A549 (cell line): ENCODE measurements around the gene MED12L. TPM values are rescaled to one million over a fixed set of nuclear protein-coding genes. Genes with fewer than 3 reads are reported as not detected.

Experiments used
- ATAC-seq, 2 experiments: fragments of 200-7000 bp in 1 of 2; fragments of >200 bp in 1 of 2; cut with Nextera tagmentation in 1 of 2; cut with Tn5 transposase in 1 of 2; 3 replicates each; pipeline versions ENCODE4 v1.8.0 to v1.9.1; 2018 to 2020; ENCODE audit warnings: mild to moderate bottlenecking in 1 of 2, moderate library complexity in 1 of 2
- CTCF ChIA-PET: fragments of 300-600 bp; sonication (Branson Sonifier 250); formaldehyde crosslinking; extraction: SDS; loops from one replicate; lab custom pipeline; 2021; ENCODE audit warnings: antibody characterized with exemption, inconsistent platforms; lab: Yijun Ruan, JAX
- POLR2A ChIA-PET: fragments of 350-600 bp; formaldehyde crosslinking; extraction: SDS; loops from one replicate; lab custom pipeline; 2021; ENCODE audit warnings: antibody characterized with exemption, inconsistent platforms; lab: Yijun Ruan, JAX
- DNase-seq, 2 experiments: peaks; one replicate each; pipeline versions ENCODE4 v3.0.0 to v3.0.0-alpha.2; 2011 to 2016; ENCODE audit warnings: low read depth in 1 of 2, low spot score in 1 of 2
- FAIRE-seq: peaks from 2 replicates; lab custom pipeline; 2011; peaks lifted over from hg19 to GRCh38; lab: Jason Lieb, UNC
- H3K27ac ChIP-seq, 2 experiments: fragments of >200 bp; sonication (Bioruptor Twin); formaldehyde crosslinking; 3 replicates each; pipeline ENCODE4 v1.5.1; 2016 to 2017
- H3K4me1 ChIP-seq: fragments of >200 bp; sonication (Bioruptor Twin); formaldehyde crosslinking; 3 replicates; pipeline ENCODE4 v1.6.1; 2016
- H3K4me2 ChIP-seq: fragments of >200 bp; sonication (Bioruptor Twin); formaldehyde crosslinking; 3 replicates; pipeline ENCODE4 v1.6.1; 2016
- H3K4me3 ChIP-seq: fragments of >200 bp; sonication (Bioruptor Twin); formaldehyde crosslinking; 3 replicates; pipeline ENCODE4 v1.5.1; 2016
- H3K9me3 ChIP-seq: fragments of >200 bp; sonication (Bioruptor Twin); formaldehyde crosslinking; 3 replicates; pipeline ENCODE4 v1.6.1; 2016
- ATOH8 ChIP-seq: fragments of 250-450 bp; sonication (Bioruptor Pico); IDR thresholded peaks from 2 replicates; pipeline ENCODE4 v1.5.0; 2020; ENCODE audit warnings: low read depth, mild to moderate bottlenecking, moderate library complexity
- CBX8 ChIP-seq: fragments of 200-600 bp; sonication (generic); IDR thresholded peaks from 2 replicates; pipeline ENCODE4 v1.6.1; 2016
- CTCF ChIP-seq: fragments of >200 bp; sonication (Bioruptor Twin); formaldehyde crosslinking; IDR thresholded peaks from 3 replicates; pipeline ENCODE4 v1.5.1; 2016
- EP300 ChIP-seq, 2 experiments: fragments of >200 bp; sonication (Bioruptor Twin); formaldehyde crosslinking; IDR thresholded peaks; 2 replicates in 1 of 2; 3 replicates in 1 of 2; pipeline ENCODE4 v1.6.1; 2016 to 2017
- ESRRA ChIP-seq: fragments of 150-350 bp; IDR thresholded peaks from 2 replicates; pipeline ENCODE4 v1.6.1; 2014; ENCODE audit warnings: mild to moderate bottlenecking, low read length, borderline replicate concordance
- FOXS1 ChIP-seq: fragments of 250-450 bp; sonication (Bioruptor Pico); IDR thresholded peaks from 2 replicates; pipeline ENCODE4 v1.5.0; 2020; ENCODE audit warnings: mild to moderate bottlenecking, moderate library complexity
- GATA3 ChIP-seq: IDR thresholded peaks from 2 replicates; pipeline ENCODE4 v1.6.1; 2012; ENCODE audit warnings: borderline replicate concordance
- HDAC2 ChIP-seq: fragments of 200-600 bp; sonication (generic); IDR thresholded peaks from 2 replicates; pipeline ENCODE4 v1.6.1; 2016
- HES2 ChIP-seq: fragments of >200 bp; sonication (Bioruptor Twin); formaldehyde crosslinking; IDR thresholded peaks from 2 replicates; pipeline ENCODE4 v1.6.1; 2016
- HOXB13 ChIP-seq: fragments of 250-450 bp; sonication (Bioruptor Pico); IDR thresholded peaks from 2 replicates; pipeline ENCODE4 v1.5.0; 2020; ENCODE audit warnings: low read depth, mild to moderate bottlenecking, moderate library complexity
- JUNB ChIP-seq: fragments of >200 bp; sonication (Bioruptor Twin); formaldehyde crosslinking; IDR thresholded peaks from 2 replicates; pipeline ENCODE4 v1.6.1; 2016
- KDM1A ChIP-seq: fragments of 200-600 bp; sonication (generic); IDR thresholded peaks from 2 replicates; pipeline ENCODE4 v1.6.1; 2016; ENCODE audit warnings: low read depth, mild to moderate bottlenecking
- KDM5A ChIP-seq: fragments of 200-600 bp; sonication (generic); IDR thresholded peaks from 2 replicates; pipeline ENCODE4 v1.6.1; 2016; ENCODE audit warnings: antibody characterized with exemption, mild to moderate bottlenecking
- MAFK ChIP-seq: fragments of 450-650 bp; IDR thresholded peaks from 2 replicates; pipeline ENCODE4 v1.6.1; 2014; ENCODE audit not compliant: partially characterized antibody
- MYC ChIP-seq: IDR thresholded peaks from 2 replicates; pipeline ENCODE4 v1.6.1; 2012; ENCODE audit warnings: mild to moderate bottlenecking, inconsistent platforms, low read length, improper control_type of control experiment, borderline replicate concordance
- NFE2L2 ChIP-seq: fragments of 150-350 bp; conservative IDR thresholded peaks from 2 replicates; pipeline ENCODE4 v1.6.1; 2014; ENCODE audit warnings: low read length
- NR3C1 ChIP-seq: fragments of >200 bp; sonication (Bioruptor Twin); formaldehyde crosslinking; IDR thresholded peaks from 3 replicates; pipeline ENCODE4 v1.6.1; 2017
- PBX3 ChIP-seq: IDR thresholded peaks from 2 replicates; pipeline ENCODE4 v1.6.1; 2012
- PHF8 ChIP-seq: fragments of 200-600 bp; sonication (generic); IDR thresholded peaks from 2 replicates; pipeline ENCODE4 v1.6.1; 2016; ENCODE audit warnings: low read depth, mild to moderate bottlenecking, antibody characterized with exemption, moderate library complexity, borderline replicate concordance
- RAD21 ChIP-seq, 2 experiments: fragments of >200 bp in 1 of 2; sonication (Bioruptor Twin) in 1 of 2; formaldehyde crosslinking in 1 of 2; IDR thresholded peaks in 1 of 2; conservative IDR thresholded peaks in 1 of 2; 2 replicates in 1 of 2; 3 replicates in 1 of 2; pipeline ENCODE4 v1.6.1; 2012 to 2018; ENCODE audit warnings: inconsistent platforms in 1 of 2
- REST ChIP-seq: fragments of 200-600 bp; sonication (generic); IDR thresholded peaks from 2 replicates; pipeline ENCODE4 v1.6.1; 2016; ENCODE audit warnings: antibody characterized with exemption, mild to moderate bottlenecking, moderate library complexity
- SMC3 ChIP-seq: fragments of >200 bp; sonication (Bioruptor Twin); formaldehyde crosslinking; IDR thresholded peaks from 3 replicates; pipeline ENCODE4 v1.6.1; 2018; ENCODE audit warnings: inconsistent platforms
- ZC3H11A ChIP-seq: fragments of 450-650 bp; IDR thresholded peaks from 2 replicates; pipeline ENCODE4 v1.6.1; 2014; ENCODE audit warnings: antibody characterized with exemption, mild to moderate bottlenecking
- ZFP36 ChIP-seq: fragments of 450-650 bp; IDR thresholded peaks from 2 replicates; pipeline ENCODE4 v1.6.1; 2014; ENCODE audit warnings: borderline replicate concordance; ENCODE audit not compliant: partially characterized antibody
- WGBS: methylation state at CpG from one replicate; pipeline ENCODE4 v1.1.6; 2017; ENCODE audit errors: missing lambda C conversion rate; 5-methylcytosine and 5-hydroxymethylcytosine counted together
- polyA plus RNA-seq, 4 experiments: library from polyadenylated mRNA; depleted of rRNA in 3 of 4; stranded (reverse); fragments of >200 nt; fragmentation: RNase III in 1 of 4; extraction: RNeasy Plus Mini Kit Qiagen cat#74134 plus additional on column Dnase treatment in 1 of 4; gene quantifications; 2 replicates in 3 of 4; 3 replicates in 1 of 4; pipeline ENCODE4 v1.2.3, GENCODE V29; 2011 to 2017

MED12L gene
- polyA plus RNA-seq, 2 of the 4 experiments (the other 2 are of a cell fraction) = 0.32 to 0.63 TPM

- ATAC-seq = no peak
- FAIRE-seq = no peak
- H3K4me3 ChIP-seq = no peak overlapping the region
- H3K4me1 ChIP-seq = no peaks in the 10 kb centered on the region
- TF ChIP-seq CTCF (no peak), ZC3H11A (no peak), KDM1A (no peak), KDM5A (no peak), FOXS1 (no peak), SMC3 (no peak), CBX8 (no peak), HDAC2 (no peak), MAFK (no peak), HES2 (no peak), NFE2L2 (no peak), ESRRA (no peak), GATA3 (no peak), REST (no peak), PBX3 (no peak), JUNB (no peak)
- WGBS = 63% methylated on average over 8 of the region's 8 CpGs
- no peak overlapping the region for H3K27ac ChIP-seq
- ChIA-PET CTCF (interaction anchor here (0.8 to 2.3 kb wide), 11 partner anchors 10 to 1418 kb away, joined by 3 to 18 read pairs (median 4); no protein-coding TSS in a partner anchor), POLR2A (no interaction called here)
- no peak for DNase-seq
- H3K4me2 ChIP-seq = no peak overlapping the region
- H3K9me3 ChIP-seq = no peaks in the 10 kb centered on the region
Measured at GRCh38 chr3:151155409-151156128, 70.1 kb downstream of the MED12L start.

GRCh38 chr3:151156618-151157216, 71.3 kb downstream of the MED12L start:
- Histone ChIP-seq H3K4me2 (no peak overlapping the region), H3K4me1 (no peaks in the 10 kb centered on the region), H3K9me3 (no peaks in the 10 kb centered on the region), H3K4me3 (no peak overlapping the region), H3K27ac (no peak overlapping the region)
- FAIRE-seq = peak; percentile 28
- WGBS = 33% methylated on average over 3 of the region's 3 CpGs
- peak; percentile 67 for TF ChIP-seq CTCF
- no peak for TF ChIP-seq EP300 (IDR thresholded peaks at IDR 0.05)
- TF ChIP-seq PHF8 = no peak
- no peak for TF ChIP-seq MYC
- TF ChIP-seq HOXB13 (CRISPR knock-in tag) = no peak
- TF ChIP-seq HES2 = no peak
- no peak for TF ChIP-seq ATOH8 (CRISPR knock-in tag)
- TF ChIP-seq ZFP36 = no peak
- TF ChIP-seq RAD21 (conservative IDR thresholded peaks at IDR 0.05 in 1 of 2, IDR thresholded peaks at IDR 0.05 in 1 of 2) = peak; percentile 30 to 38; a peak in 3 of 5 replicates
- TF ChIP-seq KDM5A = no peak
- no peak for TF ChIP-seq FOXS1
- no peak for TF ChIP-seq NR3C1
- peak; percentile 42; the same call in 2 of the 3 replicates for TF ChIP-seq SMC3
- TF ChIP-seq JUNB = no peak
- ATAC-seq = peak; percentile 86 to 93
- CTCF ChIA-PET = interaction anchor here (0.7 to 2.3 kb wide), 15 partner anchors 11 to 1417 kb away, joined by 3 to 18 read pairs (median 5); no protein-coding TSS in a partner anchor
- peak; percentile 62 to 74 for DNase-seq
- POLR2A ChIA-PET = interaction anchor here (0.5 to 0.6 kb wide), 2 partner anchors 74 to 172 kb away, joined by 3 to 6 read pairs; no protein-coding TSS in a partner anchor
